H1 (cell line): ENCODE measurements around the gene MAML3. TPM values are rescaled to one million over a fixed set of nuclear protein-coding genes. Genes with fewer than 3 reads are reported as not detected.

Experiments
- E2F6 ChIP-seq: IDR thresholded peaks from 2 replicates; pipeline ENCODE4 v1.6.1; 2012; ENCODE audit warnings: inconsistent platforms
- JUND ChIP-seq: IDR thresholded peaks from 2 replicates; pipeline ENCODE4 v1.6.1; 2011; ENCODE audit warnings: mild to moderate bottlenecking, improper control_type of control experiment, low read length
- SIN3A ChIP-seq, 2 experiments: IDR thresholded peaks in 1 of 2; conservative IDR thresholded peaks in 1 of 2; 2 replicates each; pipeline ENCODE4 v1.6.1; 2011 to 2012; ENCODE audit warnings: low read length in 2 of 2, improper control_type of control experiment in 1 of 2, low read depth in 1 of 2, mild to moderate bottlenecking in 1 of 2
- TEAD4 ChIP-seq: IDR thresholded peaks from 2 replicates; pipeline ENCODE4 v1.6.1; 2012; ENCODE audit warnings: low read depth, low read length, inconsistent platforms, mixed read lengths
- polyA plus RNA-seq, 7 experiments: library from polyadenylated mRNA; depleted of rRNA in 3 of 7; stranded (reverse) in 5 of 7; unstranded in 2 of 7; fragments of >200 nt in 5 of 7; fragments of 200-250 nt in 2 of 7; gene quantifications; 1 replicate in 5 of 7; 2 replicates in 1 of 7; 4 replicates in 1 of 7; pipeline versions ENCODE4 v1.2.1 to v1.2.3, GENCODE V29; 2011 to 2013; ENCODE audit warnings: missing spikeins in 2 of 7, mixed read lengths in 2 of 7
- total RNA-seq: library from RNA; stranded (reverse); fragmentation: NEBNext Ultra II Directional; extraction: Animal tissue kit (Norgen Biotek cat#: 25700); gene quantifications from 2 replicates; pipeline ENCODE4 v1.2.1, GENCODE V29; 2021

MAML3 gene
- total and polyA plus RNA-seq, 2 of the 8 experiments (the other 6 are each of a cell fraction or from before 2014, with no cell fraction given): 2.1 to 5.7 TPM

DNA sequence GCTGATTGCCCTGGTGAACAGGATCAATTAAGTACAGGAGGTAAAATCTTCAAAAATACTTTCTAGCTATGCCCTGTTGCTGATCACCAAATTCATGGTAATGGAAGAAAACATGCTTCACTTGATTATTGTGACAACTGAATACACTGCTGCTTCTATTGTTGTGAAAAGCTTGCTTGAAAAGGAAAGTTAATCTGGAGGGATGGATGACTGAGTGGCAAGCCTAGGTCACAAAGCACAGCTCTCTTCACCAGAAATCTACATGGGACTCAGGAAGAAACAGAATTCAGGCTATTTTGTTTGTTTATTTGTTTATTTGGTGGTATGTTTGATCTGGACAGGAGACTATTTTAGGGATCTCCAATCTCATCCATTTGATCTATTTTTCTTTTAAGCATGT, 306.4 kb downstream of the MAML3 start (continued):
- TF ChIP-seq E2F6: no peak
- TF ChIP-seq JUND: no peak
- no peak for TF ChIP-seq SIN3A (conservative IDR thresholded peaks at IDR 0.05 in 1 of 2, IDR thresholded peaks at IDR 0.05 in 1 of 2; ENCODE audit: low read depth in 1 of 2, low read length in 2 of 2)
- no peak for TF ChIP-seq TEAD4
